Suppressor macrophage treated with lipopolysaccharide for 1 hour (primary cell): ENCODE results near the gene ANKRD13D.

Experiments
- DNase-seq, 3 donors: peaks; one replicate each; pipeline ENCODE4 v3.0.0-alpha.2; 2020 to 2022

The ANKRD13D gene

GRCh38 chr11:67261946-67262681, 27.0 kb upstream of the ANKRD13D start:
- DNase-seq: no peak

- DNase-seq: peak; percentile 86 to 89 (median 87)
Measured at GRCh38 chr11:67262731-67263675, 26.1 kb upstream of the ANKRD13D start.

- no peak for DNase-seq
Measured at GRCh38 chr11:67264260-67264659, 24.8 kb upstream of the ANKRD13D start.

- peak; percentile 38 to 58 (median 46) for DNase-seq
Measured at GRCh38 chr11:67264877-67265632, 24.0 kb upstream of the ANKRD13D start.

- peak; percentile 80 to 95 (median 90) for DNase-seq
Measured at GRCh38 chr11:67265633-67266448, 23.3 kb upstream of the ANKRD13D start.

GRCh38 chr11:67266449-67267187, 22.5 kb upstream of the ANKRD13D start, which contains the start of gene GRK2:
Gene GRK2 (plus strand): TSS chr11:67266473. CDS start chr11:67266700, 227 bp downstream.
- DNase-seq: peak; percentile 64 to 87 (median 73)

DNA sequence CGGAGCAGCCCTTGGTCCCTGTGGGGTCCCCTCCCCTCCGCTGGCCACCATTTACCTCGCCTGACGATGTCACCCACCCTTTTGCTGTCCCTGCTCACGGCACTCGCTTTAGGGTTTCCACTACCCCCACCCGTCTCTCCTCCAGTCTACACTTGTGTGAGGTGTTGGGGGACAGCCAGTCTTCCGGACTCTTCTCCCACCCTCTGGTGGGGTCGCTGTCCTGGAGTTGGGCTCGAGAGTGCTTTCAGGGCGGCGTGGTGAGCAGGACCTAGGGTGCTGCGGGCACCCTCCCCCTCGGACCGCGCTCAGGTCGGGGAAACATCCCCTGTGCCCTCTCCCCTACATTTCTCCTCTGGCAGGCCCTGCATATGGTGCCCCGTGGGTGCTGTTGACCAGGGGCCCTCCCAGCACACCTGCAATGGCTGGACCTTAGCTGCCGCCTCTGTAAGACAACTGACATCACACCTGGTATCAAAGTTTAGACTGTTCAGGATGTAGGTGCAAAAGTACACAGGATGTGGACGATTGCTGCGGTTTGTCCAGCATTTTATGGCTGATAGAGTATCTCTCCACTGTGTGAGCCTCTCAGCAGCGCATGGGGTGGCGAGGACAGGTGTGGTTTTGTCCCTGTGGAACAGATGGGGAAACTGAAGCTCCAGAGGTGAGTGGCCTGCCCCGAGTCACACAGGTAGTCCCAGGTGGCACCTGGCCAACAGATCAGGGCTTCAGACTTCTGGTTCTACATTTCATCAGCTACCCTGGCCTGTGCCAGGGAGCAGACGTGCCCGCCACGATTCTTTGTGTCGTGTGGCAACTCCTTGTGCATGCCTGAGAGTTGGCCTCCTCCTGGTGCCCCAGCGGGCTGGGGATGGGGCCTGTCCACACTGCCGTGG, 21.7 kb upstream of the ANKRD13D start:
- no peak for DNase-seq

- DNase-seq: peak; percentile 88 to 94 (median 91)
Measured at GRCh38 chr11:67268081-67268961, 20.8 kb upstream of the ANKRD13D start.

DNA sequence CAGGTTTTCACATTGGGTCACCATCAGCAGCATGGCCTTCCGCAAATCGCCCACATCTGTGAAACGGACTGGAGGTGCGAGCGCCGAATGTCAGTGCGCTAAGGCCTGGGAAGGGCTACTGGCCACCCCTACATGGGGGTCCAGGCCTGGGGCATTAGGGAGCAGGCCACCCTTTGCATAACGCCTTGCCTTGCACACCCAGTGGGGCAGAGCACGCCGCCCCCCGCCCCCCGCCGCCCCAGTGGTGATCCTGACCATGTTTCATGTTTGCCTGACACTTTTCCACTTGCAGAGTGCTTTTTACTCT, 20.2 kb upstream of the ANKRD13D start:
- no peak for DNase-seq

DNA sequence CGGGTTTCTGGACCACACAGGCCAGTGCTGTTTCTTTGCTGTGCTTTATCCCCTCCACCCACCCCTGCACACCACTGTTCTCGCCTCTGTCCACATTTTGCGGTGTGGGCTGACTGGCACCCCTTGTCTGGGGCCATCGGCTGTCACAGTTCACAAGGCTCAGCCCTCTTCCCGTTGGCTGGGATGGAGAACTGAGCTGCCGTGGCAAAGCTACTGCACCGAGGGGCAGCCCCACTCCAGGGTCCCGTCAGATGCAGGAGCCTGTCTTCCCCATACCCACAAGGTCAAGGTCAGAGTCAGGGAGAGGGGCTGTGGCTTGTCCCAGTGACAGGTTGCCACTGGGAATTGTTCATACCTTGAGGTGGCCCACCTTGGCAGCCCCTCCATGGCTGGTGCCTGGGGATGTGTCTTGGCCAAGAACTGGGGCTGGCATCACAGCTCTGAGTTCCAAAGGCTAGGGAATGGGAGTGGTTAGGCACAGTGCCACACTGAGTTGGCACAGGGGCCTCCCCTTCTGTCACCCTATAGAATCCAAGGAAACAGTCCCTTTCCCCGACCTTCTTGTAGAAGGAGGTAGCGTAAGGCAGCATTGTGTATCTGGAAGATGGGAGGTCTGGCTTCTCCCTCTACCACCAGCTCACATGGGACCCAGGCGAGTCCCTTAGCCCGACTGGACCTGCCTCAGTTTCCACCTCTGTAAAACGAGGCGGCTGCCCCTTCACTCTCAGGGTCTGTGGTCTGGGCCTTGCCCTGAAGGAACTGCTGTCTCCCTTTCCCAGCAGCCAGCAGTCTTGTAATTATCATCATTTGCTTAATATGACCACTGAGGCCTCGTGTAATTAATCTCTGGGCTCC, 19.5 kb upstream of the ANKRD13D start:
- DNase-seq: peak; percentile 66 to 82 (median 79)

DNA sequence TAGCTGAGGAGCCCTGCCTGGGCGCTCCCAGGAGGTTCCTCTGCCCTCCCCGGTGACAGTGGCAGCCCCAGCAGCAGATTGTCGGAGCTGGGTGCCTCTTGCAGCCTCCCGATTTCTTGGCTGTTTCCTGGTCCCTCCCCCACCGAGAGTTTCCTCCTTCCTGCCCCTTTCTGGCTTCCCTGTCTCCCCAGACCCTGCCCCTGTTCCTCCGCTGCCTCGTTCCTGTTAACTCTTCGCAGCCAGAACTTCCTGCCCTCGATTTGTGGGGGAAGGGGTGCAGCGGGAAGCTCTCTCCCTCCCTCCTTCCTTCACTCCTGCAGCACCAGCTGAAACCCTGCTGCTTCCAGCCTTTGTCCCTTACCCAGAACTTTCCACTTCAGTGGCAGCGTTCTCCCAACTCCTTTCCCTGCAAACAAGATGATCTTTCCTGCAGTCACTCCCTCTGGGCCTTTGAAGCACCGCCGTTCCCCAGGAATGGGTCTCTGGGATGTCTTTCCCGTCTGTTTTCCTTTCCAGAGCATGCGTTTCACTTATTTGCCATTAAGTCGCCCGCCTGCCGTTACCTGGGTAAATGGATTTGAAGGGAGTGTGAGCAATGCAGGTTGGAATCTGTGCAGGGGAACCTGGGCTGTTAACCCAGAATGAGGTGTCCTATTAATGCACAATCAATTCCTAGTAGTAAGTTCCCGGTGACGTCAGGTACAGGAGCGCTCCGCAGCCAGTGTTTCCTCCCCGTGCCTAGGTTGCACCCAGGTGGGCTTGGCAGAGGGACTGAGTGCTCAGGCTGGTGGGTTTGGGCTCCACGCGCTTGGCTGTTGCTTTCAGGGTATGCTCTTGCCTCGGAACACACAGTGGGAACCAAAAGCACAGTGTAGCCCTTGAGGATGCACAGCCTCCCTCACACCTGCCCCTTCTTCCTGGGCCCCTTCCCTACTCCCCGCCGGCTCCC, 18.6 kb upstream of the ANKRD13D start:
- peak; percentile 39 to 60 (median 47) for DNase-seq

GRCh38 chr11:67271205-67271540, 17.9 kb upstream of the ANKRD13D start:
- DNase-seq: no peak

DNA sequence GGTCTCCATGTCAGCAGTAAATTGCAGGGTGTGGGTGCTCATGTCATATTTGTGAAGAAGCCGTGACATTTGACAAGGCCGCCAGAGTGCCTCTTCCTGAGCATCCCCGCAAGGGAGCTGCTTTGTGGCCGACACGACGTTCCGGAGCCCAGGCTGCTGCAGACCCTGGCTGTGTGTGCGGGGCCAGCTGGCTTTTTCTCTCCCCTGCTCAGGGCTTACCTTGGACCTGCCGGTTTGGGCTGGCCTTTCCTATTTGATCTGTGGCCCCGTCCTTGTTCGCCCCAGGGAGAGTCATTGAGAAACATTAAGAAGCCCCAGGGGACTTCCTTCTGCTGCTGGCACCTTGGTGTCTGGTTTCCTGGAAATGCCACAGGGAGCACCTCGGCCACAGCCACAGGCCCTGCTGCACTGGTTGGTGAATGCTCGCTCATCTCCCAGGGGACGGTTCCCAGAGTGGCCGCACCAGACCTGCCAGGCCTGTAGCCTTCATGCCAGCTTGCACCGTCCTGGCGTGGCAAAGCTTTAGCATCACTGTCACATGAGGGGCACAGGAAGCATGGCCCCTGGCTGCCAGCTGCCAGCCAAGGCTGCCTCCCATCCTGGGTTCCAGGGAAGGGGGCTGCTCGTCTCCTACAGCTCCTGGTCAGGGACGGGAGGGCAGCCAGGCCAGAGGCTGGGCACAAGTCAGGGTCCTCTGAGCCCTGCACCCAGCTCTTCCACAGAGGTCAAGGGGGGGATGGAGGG, 17.4 kb upstream of the ANKRD13D start:
- DNase-seq: peak; percentile 74 to 83 (median 79)

- peak; percentile 51 to 64 (median 63) for DNase-seq
Measured at GRCh38 chr11:67272327-67273259, 16.5 kb upstream of the ANKRD13D start.
